Glutamatergic neuron (in vitro differentiated cells): Measurements from ENCODE around the gene TNFRSF25. TPM values are rescaled to one million over a fixed set of nuclear protein-coding genes. Genes with fewer than 3 reads are reported as not detected.

Experiments used
- DNase-seq: peaks from one replicate; pipeline ENCODE4 v3.0.0; 2022
- H3K27ac Mint-ChIP-seq: one replicate; pipeline ENCODE4 v1.8.0; 2020; ENCODE audit warnings: mild to moderate bottlenecking, mixed read lengths, inconsistent platforms; ENCODE audit not compliant: unreplicated experiment
- H3K27me3 Mint-ChIP-seq: one replicate; pipeline ENCODE4 v1.8.0; 2020; ENCODE audit warnings: mild to moderate bottlenecking, moderate library complexity, mixed read lengths, inconsistent platforms; ENCODE audit not compliant: unreplicated experiment
- H3K36me3 Mint-ChIP-seq: one replicate; pipeline ENCODE4 v1.8.0; 2020; ENCODE audit warnings: mild to moderate bottlenecking, mixed read lengths, inconsistent platforms; ENCODE audit not compliant: unreplicated experiment
- H3K4me1 Mint-ChIP-seq: one replicate; pipeline ENCODE4 v1.8.0; 2020; ENCODE audit warnings: mild to moderate bottlenecking, low read depth, mixed read lengths, inconsistent platforms; ENCODE audit not compliant: unreplicated experiment
- H3K4me3 Mint-ChIP-seq: one replicate; pipeline ENCODE4 v1.8.0; 2020; ENCODE audit warnings: mild to moderate bottlenecking, mixed read lengths, inconsistent platforms; ENCODE audit not compliant: unreplicated experiment
- H3K9me3 Mint-ChIP-seq: one replicate; pipeline ENCODE4 v1.8.0; 2020; ENCODE audit warnings: mild to moderate bottlenecking, moderate library complexity, mixed read lengths, inconsistent platforms; ENCODE audit not compliant: unreplicated experiment
- CTCF ChIP-seq: fragments of 200-600 bp; sonication (generic); IDR thresholded peaks from one replicate; pipeline ENCODE4 v1.5.0; 2021; ENCODE audit not compliant: partially characterized antibody, unreplicated experiment
- total RNA-seq: library from RNA; stranded (reverse); fragmentation: NEBNext Ultra II Directional; extraction: Animal tissue kit (Norgen Biotek cat#: 25700); gene quantifications from one replicate; pipeline ENCODE4 v1.2.1, GENCODE V29; 2021; ENCODE audit not compliant: unreplicated experiment

Gene TNFRSF25
- total RNA-seq, 1 donor from 2014 or later = 47.5 TPM

GRCh38 chr1:6462412-6463119 lies 3.4 kb downstream of the TNFRSF25 start:
- DNase-seq = no peak

GRCh38 chr1:6461538-6462411 lies 4.2 kb downstream of the TNFRSF25 start:
- Mint-ChIP-seq H3K27ac (no peak overlapping the region), H3K27me3 (peaks cover 11% of the 10 kb centered on the region), H3K4me3 (no peak overlapping the region), H3K9me3 (peaks cover 6% of the 10 kb centered on the region), H3K4me1 (peaks cover 2% of the 10 kb centered on the region), H3K36me3 (no peaks in the 10 kb centered on the region)
- no peak for TF ChIP-seq CTCF
- DNase-seq = no peak

More at GRCh38 chr1:6462412-6463119, 3.4 kb downstream of the TNFRSF25 start:
- Mint-ChIP-seq H3K27ac (no peak overlapping the region), H3K4me3 (no peak overlapping the region), H3K9me3 (peaks cover 4% of the 10 kb centered on the region), H3K27me3 (peaks cover 11% of the 10 kb centered on the region), H3K4me1 (peaks cover 2% of the 10 kb centered on the region), H3K36me3 (no peaks in the 10 kb centered on the region)
- TF ChIP-seq CTCF = no peak

GRCh38 chr1:6461051-6461530 lies 4.9 kb downstream of the TNFRSF25 start:
- no peak for TF ChIP-seq CTCF
- H3K4me1 Mint-ChIP-seq = peaks cover 2% of the 10 kb centered on the region

GRCh38 chr1:6460301-6461050 lies 5.5 kb downstream of the TNFRSF25 start:
- Mint-ChIP-seq H3K4me3 (no peak overlapping the region), H3K27ac (no peak overlapping the region), H3K27me3 (peaks cover 14% of the 10 kb centered on the region), H3K36me3 (no peaks in the 10 kb centered on the region), H3K9me3 (peaks cover 6% of the 10 kb centered on the region), H3K4me1 (peaks cover 2% of the 10 kb centered on the region)
- no peak for TF ChIP-seq CTCF
- no peak for DNase-seq

More at GRCh38 chr1:6461051-6461530, 4.9 kb downstream of the TNFRSF25 start:
- Mint-ChIP-seq H3K4me3 (no peak overlapping the region), H3K27ac (no peak overlapping the region), H3K36me3 (no peaks in the 10 kb centered on the region), H3K27me3 (peaks cover 13% of the 10 kb centered on the region), H3K9me3 (peaks cover 6% of the 10 kb centered on the region)
- no peak for DNase-seq
